ENCODE results near the gene CAPN13.

CAPN13 gene

GRCh38 chr2:30737326-30737610 is 70.0 kb downstream of the CAPN13 start:
- TF ChIP-seq CTCF (IDR thresholded peaks at IDR 0.05; ENCODE audit: low read depth, low read length): no peak
- Histone ChIP-seq H3K27ac (no peak overlapping the region), H3K27me3 (ENCODE audit: insufficient read depth, low read depth, severe bottlenecking) (no peaks in the 10 kb centered on the region), H3K36me3 (no peaks in the 10 kb centered on the region), H3K9me3 (ENCODE audit: severe bottlenecking) (no peaks in the 10 kb centered on the region), H3K4me3 (ENCODE audit: low read depth, low read length) (no peak overlapping the region)
- DNase-seq: peak; percentile 3

GRCh38 chr2:30736461-30737325 is 70.6 kb downstream of the CAPN13 start:
- Histone ChIP-seq H3K27ac (no peak overlapping the region), H3K9me3 (ENCODE audit: severe bottlenecking) (no peaks in the 10 kb centered on the region), H3K27me3 (ENCODE audit: insufficient read depth, low read depth, severe bottlenecking) (no peaks in the 10 kb centered on the region), H3K4me3 (ENCODE audit: low read depth, low read length) (no peak overlapping the region), H3K36me3 (no peaks in the 10 kb centered on the region)
- no peak for TF ChIP-seq CTCF (IDR thresholded peaks at IDR 0.05; ENCODE audit: low read depth, low read length)
- DNase-seq: peak; percentile 6

GRCh38 chr2:30733876-30734520 is 73.2 kb downstream of the CAPN13 start:
- no peaks in the 10 kb centered on the region for H3K9me3 ChIP-seq (ENCODE audit: severe bottlenecking)
- H3K27ac ChIP-seq: no peak overlapping the region
- no peaks in the 10 kb centered on the region for H3K36me3 ChIP-seq
- H3K27me3 ChIP-seq (ENCODE audit: insufficient read depth, low read depth, severe bottlenecking): no peaks in the 10 kb centered on the region
- no peak for TF ChIP-seq CTCF (IDR thresholded peaks at IDR 0.05; ENCODE audit: low read depth, low read length)
- no peak overlapping the region for H3K4me3 ChIP-seq (ENCODE audit: low read depth, low read length)
- peak; percentile 32 for DNase-seq

- Histone ChIP-seq H3K27ac (no peak overlapping the region), H3K9me3 (ENCODE audit: severe bottlenecking) (no peaks in the 10 kb centered on the region), H3K27me3 (ENCODE audit: insufficient read depth, low read depth, severe bottlenecking) (no peaks in the 10 kb centered on the region), H3K4me3 (ENCODE audit: low read depth, low read length) (no peak overlapping the region), H3K36me3 (no peaks in the 10 kb centered on the region)
- DNase-seq: peak; percentile 15
- TF ChIP-seq CTCF (IDR thresholded peaks at IDR 0.05; ENCODE audit: low read depth, low read length): no peak
Measured at GRCh38 chr2:30732876-30733275, 74.4 kb downstream of the CAPN13 start.

- DNase-seq: peak; percentile 7
- no peak overlapping the region for H3K4me3 ChIP-seq (ENCODE audit: low read depth, low read length)
- H3K9me3 ChIP-seq (ENCODE audit: severe bottlenecking): no peaks in the 10 kb centered on the region
- peak overlapping the region; percentile 80; the same call in 1 of the 2 replicates for H3K27ac ChIP-seq
- TF ChIP-seq CTCF (IDR thresholded peaks at IDR 0.05; ENCODE audit: low read depth, low read length): no peak
- H3K27me3 ChIP-seq (ENCODE audit: insufficient read depth, low read depth, severe bottlenecking): no peaks in the 10 kb centered on the region
- H3K36me3 ChIP-seq: no peaks in the 10 kb centered on the region
Measured at GRCh38 chr2:30732376-30732775, 74.9 kb downstream of the CAPN13 start.

Measured in WERI-Rb-1 (cell line).